ENCODE results near the gene THEMIS.

DNA sequence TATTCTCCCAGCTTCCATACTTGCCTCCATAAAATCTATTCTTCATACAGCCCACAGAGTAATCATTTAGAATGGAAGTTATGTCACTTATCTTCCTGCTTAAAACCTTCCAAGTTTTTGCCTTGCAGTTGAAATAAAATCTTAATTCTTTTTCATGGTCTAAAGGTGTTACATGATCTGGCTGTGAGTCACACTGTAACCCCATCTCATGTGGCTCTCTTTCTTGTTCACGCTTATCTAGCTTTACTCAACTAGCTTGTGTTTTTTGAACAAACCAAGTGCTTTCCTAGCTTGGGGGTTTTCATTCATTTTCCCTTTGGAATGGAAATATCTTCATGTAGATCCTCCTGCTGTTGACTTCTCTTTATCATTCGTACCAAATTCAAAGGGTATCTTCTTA, 23.6 kb upstream of the THEMIS start:
- TF ChIP-seq, protein P1, sequence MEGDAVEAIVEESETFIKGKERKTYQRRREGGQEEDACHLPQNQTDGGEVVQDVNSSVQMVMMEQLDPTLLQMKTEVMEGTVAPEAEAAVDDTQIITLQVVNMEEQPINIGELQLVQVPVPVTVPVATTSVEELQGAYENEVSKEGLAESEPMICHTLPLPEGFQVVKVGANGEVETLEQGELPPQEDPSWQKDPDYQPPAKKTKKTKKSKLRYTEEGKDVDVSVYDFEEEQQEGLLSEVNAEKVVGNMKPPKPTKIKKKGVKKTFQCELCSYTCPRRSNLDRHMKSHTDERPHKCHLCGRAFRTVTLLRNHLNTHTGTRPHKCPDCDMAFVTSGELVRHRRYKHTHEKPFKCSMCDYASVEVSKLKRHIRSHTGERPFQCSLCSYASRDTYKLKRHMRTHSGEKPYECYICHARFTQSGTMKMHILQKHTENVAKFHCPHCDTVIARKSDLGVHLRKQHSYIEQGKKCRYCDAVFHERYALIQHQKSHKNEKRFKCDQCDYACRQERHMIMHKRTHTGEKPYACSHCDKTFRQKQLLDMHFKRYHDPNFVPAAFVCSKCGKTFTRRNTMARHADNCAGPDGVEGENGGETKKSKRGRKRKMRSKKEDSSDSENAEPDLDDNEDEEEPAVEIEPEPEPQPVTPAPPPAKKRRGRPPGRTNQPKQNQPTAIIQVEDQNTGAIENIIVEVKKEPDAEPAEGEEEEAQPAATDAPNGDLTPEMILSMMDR (IDR thresholded peaks at IDR 0.05) = no peak
- no peak for TF ChIP-seq REST (IDR thresholded peaks at IDR 0.05; ENCODE audit: insufficient read depth in 1 of 2, low read depth in 2 of 2, low read length in 1 of 2)

All from Panc1 (cell line).